ENCODE data around the gene FOXM1. TPM values are rescaled to one million over a fixed set of nuclear protein-coding genes. Genes with fewer than 3 reads are reported as not detected.

Gene FOXM1
- total and polyA plus RNA-seq, 2 of the 13 experiments (the other 11 are each of a cell fraction or from before 2014, with no cell fraction given) = 17.1 to 25.9 TPM

DNA sequence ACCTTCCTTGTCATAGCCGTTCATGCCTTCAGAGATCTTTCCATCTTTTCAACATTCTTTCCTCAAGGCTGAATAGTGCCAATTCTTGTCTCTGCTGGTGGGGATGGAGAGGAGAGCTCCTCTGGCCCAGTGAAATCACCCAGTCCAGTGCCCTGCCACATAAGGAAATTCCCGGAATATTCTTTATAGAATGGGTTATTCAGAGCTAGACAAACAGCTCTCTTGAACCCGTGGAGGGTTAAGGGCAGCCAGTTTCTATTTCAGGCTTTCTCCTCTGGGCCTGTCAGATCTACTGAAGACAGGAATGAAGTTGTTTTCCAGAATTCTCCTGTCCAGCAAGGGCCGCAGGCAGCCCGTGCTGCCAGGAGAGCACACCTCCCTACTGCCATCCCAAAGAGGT lies 34.0 kb downstream of the FOXM1 start:
- peaks cover 20% of the 10 kb centered on the region for H3K4me1 ChIP-seq (ENCODE audit: insufficient read depth, low read length)
- H2AFZ ChIP-seq (ENCODE audit: low read length) = no peak overlapping the region
- ATAC-seq (no peak), FAIRE-seq (no peak), DNase-seq (ENCODE audit: low spot score) (no peak)
- no peak overlapping the region for H3K4me2 ChIP-seq (ENCODE audit: low read depth, low read length)
- in situ Hi-C loops (cut with HindIII; ENCODE audit: extremely low pct_ligation_motif_present, low pct_unique_long_range_greater_than_20kb) (no loop called here), intact Hi-C loops (cut with micrococcal nuclease; ENCODE audit: unreplicated experiment) (no loop called here)
- no peaks in the 10 kb centered on the region; a peak in 1 of 5 replicates for H3K27me3 ChIP-seq (ENCODE audit: control insufficient read depth in 1 of 2, insufficient read depth in 2 of 2, low read length in 2 of 2)
- 97% methylated on average over 5 of the region's 5 CpGs for whole genome bisulfite sequencing (ENCODE audit: low lambda C conversion rate)
- H3K9ac ChIP-seq (ENCODE audit: insufficient read depth, low read depth, low read length) = no peak overlapping the region
- H3K9me3 ChIP-seq (ENCODE audit: low read length) = no peaks in the 10 kb centered on the region
- H4K20me1 ChIP-seq (ENCODE audit: insufficient read depth, low read length) = no peaks in the 10 kb centered on the region
- TF ChIP-seq AHR (CRISPR knock-in tag; IDR thresholded peaks at IDR 0.05) (no peak), RFX3 (CRISPR knock-in tag; IDR thresholded peaks at IDR 0.05) (no peak), ZMYM4 (CRISPR knock-in tag; IDR thresholded peaks at IDR 0.05) (no peak), NFRKB (IDR thresholded peaks at IDR 0.05) (no peak), SUZ12 (IDR thresholded peaks at IDR 0.05; ENCODE audit: low read depth, low read length) (no peak)
- no TSS peak for BruUV-seq (replicated peaks)
- H3K36me3 ChIP-seq (replicated peaks in 1 of 2; ENCODE audit: control insufficient read depth in 1 of 2, insufficient read depth in 2 of 2, low read length in 2 of 2) = peaks cover 3 to 4% of the 10 kb centered on the region in 2 experiments; a peak in 3 of 5 replicates
- no peak overlapping the region for H3K27ac ChIP-seq (ENCODE audit: extremely low read length, insufficient read depth, low read length)
- CTCF ChIA-PET (ENCODE audit: low intra/inter-chr PET ratio, low total read pairs) = no interaction called here
- H3K79me2 ChIP-seq (ENCODE audit: insufficient read depth, low read length) = no peaks in the 10 kb centered on the region
- no peak overlapping the region for H3K4me3 ChIP-seq (replicated peaks in 1 of 3; ENCODE audit: insufficient read depth in 1 of 3, low read depth in 2 of 3, low read length in 3 of 3)
- POLR2A ChIA-PET = no interaction called here

DNA sequence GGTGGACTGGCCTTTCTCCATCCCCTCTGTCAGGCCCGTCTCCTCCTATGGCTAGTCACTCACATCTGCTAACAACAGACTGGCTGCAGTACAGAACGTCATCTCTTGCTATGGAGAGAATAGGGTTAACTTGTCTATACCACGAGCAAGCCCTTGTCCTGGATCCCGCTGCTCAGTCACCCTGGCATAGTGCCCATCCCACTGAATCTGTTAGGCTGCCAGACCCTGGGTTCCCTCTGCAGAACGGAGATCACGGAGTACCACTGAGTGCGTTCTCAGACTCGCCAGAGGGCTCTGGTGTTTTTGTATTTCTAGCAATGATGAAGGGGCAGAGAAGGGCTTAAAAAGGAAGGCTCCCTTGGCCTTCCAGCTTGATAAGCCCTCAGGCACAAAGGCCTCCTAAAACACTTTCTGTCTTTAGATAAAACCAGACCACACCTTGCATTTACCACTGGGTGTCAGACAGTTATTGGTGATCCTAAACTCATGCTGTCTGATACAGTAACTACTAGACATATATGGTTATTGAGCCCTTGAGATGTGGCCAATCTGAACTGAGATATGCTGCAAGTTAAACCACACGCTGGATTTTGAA lies 35.8 kb downstream of the FOXM1 start:
- no peak for FAIRE-seq

More for the DNA sequence above, 35.8 kb downstream of the FOXM1 start:
- BruUV-seq (replicated peaks) = no TSS peak
- Histone ChIP-seq H3K27me3 (ENCODE audit: control insufficient read depth in 1 of 2, insufficient read depth in 2 of 2, low read length in 2 of 2) (no peaks in the 10 kb centered on the region; a peak in 1 of 5 replicates), H3K9me3 (ENCODE audit: low read length) (no peaks in the 10 kb centered on the region), H3K27ac (ENCODE audit: extremely low read length, insufficient read depth, low read length) (no peak overlapping the region), H3K4me2 (ENCODE audit: low read depth, low read length) (no peak overlapping the region), H3K79me2 (ENCODE audit: insufficient read depth, low read length) (no peaks in the 10 kb centered on the region), H3K4me1 (ENCODE audit: insufficient read depth, low read length) (peaks cover 13% of the 10 kb centered on the region), H2AFZ (ENCODE audit: low read length) (no peak overlapping the region), H4K20me1 (ENCODE audit: insufficient read depth, low read length) (no peaks in the 10 kb centered on the region), H3K4me3 (replicated peaks in 1 of 3; ENCODE audit: insufficient read depth in 1 of 3, low read depth in 2 of 3, low read length in 3 of 3) (no peak overlapping the region), H3K36me3 (replicated peaks in 1 of 2; ENCODE audit: control insufficient read depth in 1 of 2, insufficient read depth in 2 of 2, low read length in 2 of 2) (peaks cover 3 to 4% of the 10 kb centered on the region in 2 experiments; a peak in 3 of 5 replicates), H3K9ac (ENCODE audit: insufficient read depth, low read depth, low read length) (no peak overlapping the region)
- 94% methylated on average over 6 of the region's 9 CpGs for WGBS (ENCODE audit: low lambda C conversion rate)
- DNase-seq (ENCODE audit: low spot score) = no peak
- no peak for ATAC-seq
- POLR2A ChIA-PET = no interaction called here
- intact Hi-C loops (cut with micrococcal nuclease; ENCODE audit: unreplicated experiment) (no loop called here), in situ Hi-C loops (cut with HindIII; ENCODE audit: extremely low pct_ligation_motif_present, low pct_unique_long_range_greater_than_20kb) (no loop called here)
- TF ChIP-seq, protein P1, sequence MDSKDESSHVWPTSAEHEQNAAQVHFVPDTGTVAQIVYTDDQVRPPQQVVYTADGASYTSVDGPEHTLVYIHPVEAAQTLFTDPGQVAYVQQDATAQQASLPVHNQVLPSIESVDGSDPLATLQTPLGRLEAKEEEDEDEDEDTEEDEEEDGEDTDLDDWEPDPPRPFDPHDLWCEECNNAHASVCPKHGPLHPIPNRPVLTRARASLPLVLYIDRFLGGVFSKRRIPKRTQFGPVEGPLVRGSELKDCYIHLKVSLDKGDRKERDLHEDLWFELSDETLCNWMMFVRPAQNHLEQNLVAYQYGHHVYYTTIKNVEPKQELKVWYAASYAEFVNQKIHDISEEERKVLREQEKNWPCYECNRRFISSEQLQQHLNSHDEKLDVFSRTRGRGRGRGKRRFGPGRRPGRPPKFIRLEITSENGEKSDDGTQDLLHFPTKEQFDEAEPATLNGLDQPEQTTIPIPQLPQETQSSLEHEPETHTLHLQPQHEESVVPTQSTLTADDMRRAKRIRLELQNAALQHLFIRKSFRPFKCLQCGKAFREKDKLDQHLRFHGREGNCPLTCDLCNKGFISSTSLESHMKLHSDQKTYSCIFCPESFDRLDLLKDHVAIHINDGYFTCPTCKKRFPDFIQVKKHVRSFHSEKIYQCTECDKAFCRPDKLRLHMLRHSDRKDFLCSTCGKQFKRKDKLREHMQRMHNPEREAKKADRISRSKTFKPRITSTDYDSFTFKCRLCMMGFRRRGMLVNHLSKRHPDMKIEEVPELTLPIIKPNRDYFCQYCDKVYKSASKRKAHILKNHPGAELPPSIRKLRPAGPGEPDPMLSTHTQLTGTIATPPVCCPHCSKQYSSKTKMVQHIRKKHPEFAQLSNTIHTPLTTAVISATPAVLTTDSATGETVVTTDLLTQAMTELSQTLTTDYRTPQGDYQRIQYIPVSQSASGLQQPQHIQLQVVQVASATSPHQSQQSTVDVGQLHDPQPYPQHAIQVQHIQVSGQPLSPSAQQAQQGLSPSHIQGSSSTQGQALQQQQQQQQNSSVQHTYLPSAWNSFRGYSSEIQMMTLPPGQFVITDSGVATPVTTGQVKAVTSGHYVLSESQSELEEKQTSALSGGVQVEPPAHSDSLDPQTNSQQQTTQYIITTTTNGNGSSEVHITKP (CRISPR knock-in tag; IDR thresholded peaks at IDR 0.05; ENCODE audit: low read depth) = no peak
- TF ChIP-seq FLYWCH1 (CRISPR knock-in tag; IDR thresholded peaks at IDR 0.05) (no peak), NR1H2 (CRISPR knock-in tag; IDR thresholded peaks at IDR 0.05; ENCODE audit: borderline replicate concordance, low read depth) (no peak)
- CTCF ChIA-PET (ENCODE audit: low intra/inter-chr PET ratio, low total read pairs) = no interaction called here
